Lower leg skin (tissue), 3 donors: ENCODE data around the gene HAPLN1.

Experiments
- CTCF ChIP-seq, 3 donors: fragments of 450-650 bp; IDR thresholded peaks; one replicate each; pipeline ENCODE4 v1.5.1; 2016; ENCODE audit warnings: antibody characterized with exemption in 3 of 3, mild to moderate bottlenecking in 3 of 3, moderate library complexity in 2 of 3
- POLR2A ChIP-seq, 2 donors: fragments of 450-650 bp; IDR thresholded peaks; one replicate each; pipeline ENCODE4 v1.6.1; 2016 to 2017; ENCODE audit warnings: antibody characterized with exemption in 2 of 2, mild to moderate bottlenecking in 1 of 2, moderate library complexity in 1 of 2

GRCh38 chr5:83614841-83615240 lies 105.8 kb downstream of the HAPLN1 start:
- TF ChIP-seq CTCF (IDR thresholded peaks at IDR 0.05) = no peak
- no peak for TF ChIP-seq POLR2A (IDR thresholded peaks at IDR 0.05)
